Measurements from ENCODE around the gene NT5C1A.

Gene NT5C1A

GRCh38 chr1:39671793-39672550 is at the start of gene NT5C1A:
TSS of gene NT5C1A (minus strand) at chr1:39672107. CDS start at chr1:39672038, 69 bp downstream.
- TF ChIP-seq GLIS3 (CRISPR knock-in tag; IDR thresholded peaks at IDR 0.05) = no peak
- no peak for TF ChIP-seq CSRNP3 (CRISPR knock-in tag; IDR thresholded peaks at IDR 0.05)
- TF ChIP-seq TOX (CRISPR knock-in tag; IDR thresholded peaks at IDR 0.05; ENCODE audit: borderline replicate concordance) = no peak
- no peak for TF ChIP-seq CREB5 (CRISPR knock-in tag; IDR thresholded peaks at IDR 0.05; ENCODE audit: low read depth)
- no peak for TF ChIP-seq ZFP3 (CRISPR knock-in tag; IDR thresholded peaks at IDR 0.05)
- no peak for TF ChIP-seq OSR1 (CRISPR knock-in tag; IDR thresholded peaks at IDR 0.05)
- no peak for TF ChIP-seq SNAI2 (CRISPR knock-in tag; IDR thresholded peaks at IDR 0.05)
- TF ChIP-seq ARNTL (CRISPR knock-in tag; IDR thresholded peaks at IDR 0.05; ENCODE audit: borderline replicate concordance, low read depth) = no peak
- no peak for TF ChIP-seq TCF4 (CRISPR knock-in tag; IDR thresholded peaks at IDR 0.05; ENCODE audit: borderline replicate concordance)
- TF ChIP-seq ZC3H10 (CRISPR knock-in tag; IDR thresholded peaks at IDR 0.05) = no peak
- no peak for TF ChIP-seq ZNF70 (CRISPR knock-in tag; IDR thresholded peaks at IDR 0.05)
- TF ChIP-seq ZNF565 (CRISPR knock-in tag; conservative IDR thresholded peaks at IDR 0.05; ENCODE audit: low read depth) = no peak
- TF ChIP-seq CSDC2 (CRISPR knock-in tag; IDR thresholded peaks at IDR 0.05) = no peak
- TF ChIP-seq ISL1 (CRISPR knock-in tag; IDR thresholded peaks at IDR 0.05) = no peak
- no peak for TF ChIP-seq TSHZ2 (CRISPR knock-in tag; IDR thresholded peaks at IDR 0.05)
- TF ChIP-seq ZNF8 (CRISPR knock-in tag; IDR thresholded peaks at IDR 0.05) = no peak

GRCh38 chr1:39721664-39722063 is 49.8 kb upstream of the NT5C1A start:
- TF ChIP-seq ZFP3 (CRISPR knock-in tag; IDR thresholded peaks at IDR 0.05) = no peak
- TF ChIP-seq ESRRG (CRISPR knock-in tag; IDR thresholded peaks at IDR 0.05) = no peak
- no peak for TF ChIP-seq POU6F1 (CRISPR knock-in tag; IDR thresholded peaks at IDR 0.05; ENCODE audit: borderline replicate concordance, low read depth)
- TF ChIP-seq TSHZ2 (CRISPR knock-in tag; IDR thresholded peaks at IDR 0.05) = no peak
- no peak for TF ChIP-seq ZNF70 (CRISPR knock-in tag; IDR thresholded peaks at IDR 0.05)
- TF ChIP-seq RARB (CRISPR knock-in tag; IDR thresholded peaks at IDR 0.05) = no peak
- no peak for TF ChIP-seq PATZ1 (CRISPR knock-in tag; IDR thresholded peaks at IDR 0.05; ENCODE audit: borderline replicate concordance)
- no peak for TF ChIP-seq PPARA (CRISPR knock-in tag; IDR thresholded peaks at IDR 0.05; ENCODE audit: borderline replicate concordance)
- TF ChIP-seq BACH2 (CRISPR knock-in tag; IDR thresholded peaks at IDR 0.05; ENCODE audit: borderline replicate concordance) = no peak
- no peak for TF ChIP-seq ZFP30 (CRISPR knock-in tag; IDR thresholded peaks at IDR 0.05)
- ATAC-seq = no peak

More at GRCh38 chr1:39671793-39672550, at the start of gene NT5C1A:
- peak; percentile 65 for ATAC-seq
